GM18520 (cell line): ENCODE data around the gene MCUR1.
"Not testable (repeated sequence)": the region's sequence is repeated elsewhere in the genome, so short reads cannot be mapped to it uniquely, and the experiment has no call there.

Experiments used
- ATAC-seq: cut with Tn5 transposase; IDR thresholded peaks from one replicate; pipeline ENCODE4 v1.9.1; 2021; ENCODE audit not compliant: unreplicated experiment

Gene MCUR1

DNA sequence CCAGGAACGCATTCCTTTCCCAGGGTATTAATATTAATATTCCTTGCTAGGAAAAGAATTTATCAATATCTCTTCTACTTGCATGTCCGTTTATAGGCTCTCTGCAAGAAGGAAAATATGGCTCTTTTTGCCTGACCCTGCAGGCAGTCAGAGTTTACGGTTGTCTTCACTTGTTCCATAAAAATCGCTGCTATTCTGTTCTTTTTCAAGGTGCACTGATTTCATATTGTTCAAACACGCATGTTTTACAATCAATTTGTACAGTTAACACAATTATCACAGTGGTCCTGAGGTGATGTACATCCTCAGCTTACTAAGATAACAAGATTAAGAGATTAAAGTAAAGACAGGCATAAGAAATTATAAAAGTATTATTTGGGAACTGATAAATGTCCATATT is 15.1 kb upstream of the MCUR1 start:
- ATAC-seq, result not testable (repeated sequence)

DNA sequence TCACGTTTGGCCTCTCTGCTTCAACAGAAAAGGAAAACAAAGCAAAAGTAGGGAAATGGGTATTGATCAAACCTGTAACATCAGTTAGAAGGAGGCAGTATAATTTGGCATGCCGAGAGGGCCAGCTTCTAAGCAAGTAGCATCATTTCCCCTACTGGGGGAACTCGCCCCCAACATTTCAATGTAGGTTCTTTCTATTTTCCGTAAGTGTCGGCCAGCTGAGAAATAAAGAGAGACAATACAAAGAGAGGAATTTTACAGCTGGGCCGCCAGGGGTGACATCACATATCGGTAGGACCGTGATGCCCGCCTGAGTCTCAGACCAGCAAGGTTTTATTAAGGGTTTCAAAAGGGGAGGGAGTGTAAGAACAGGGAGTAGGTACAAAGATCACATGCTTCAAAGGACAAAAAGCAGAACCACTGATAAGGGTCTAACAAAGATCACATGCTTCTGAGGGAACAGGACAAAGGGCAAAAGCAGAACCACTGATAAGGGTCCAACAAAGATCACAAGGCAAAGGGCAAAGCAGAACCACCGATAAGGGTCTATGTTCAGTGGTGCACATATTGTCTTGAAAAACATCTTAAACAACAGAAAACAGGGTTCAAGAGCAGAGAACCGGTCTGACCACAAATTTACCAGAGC is 14.4 kb upstream of the MCUR1 start:
- not testable (repeated sequence) for ATAC-seq

DNA sequence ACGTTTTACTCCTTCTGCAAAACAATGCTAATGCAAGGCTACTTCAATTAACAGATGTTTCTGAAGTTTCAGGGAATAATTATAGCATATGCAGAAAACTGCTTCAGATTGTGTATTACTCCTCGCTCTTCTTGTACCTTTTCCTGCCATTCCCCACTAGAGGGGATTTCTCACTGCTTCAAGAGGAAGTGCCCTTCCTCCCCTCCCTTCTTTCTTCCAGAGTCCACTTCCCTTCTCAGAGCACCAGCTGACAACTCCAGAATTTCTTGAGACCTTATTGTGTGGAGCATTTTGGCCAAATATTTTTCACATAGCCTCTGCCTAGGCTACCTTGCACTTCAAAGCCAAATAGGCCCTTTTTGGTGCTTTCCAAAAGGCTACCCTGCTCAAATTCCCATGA is 12.7 kb upstream of the MCUR1 start:
- ATAC-seq, result no peak

DNA sequence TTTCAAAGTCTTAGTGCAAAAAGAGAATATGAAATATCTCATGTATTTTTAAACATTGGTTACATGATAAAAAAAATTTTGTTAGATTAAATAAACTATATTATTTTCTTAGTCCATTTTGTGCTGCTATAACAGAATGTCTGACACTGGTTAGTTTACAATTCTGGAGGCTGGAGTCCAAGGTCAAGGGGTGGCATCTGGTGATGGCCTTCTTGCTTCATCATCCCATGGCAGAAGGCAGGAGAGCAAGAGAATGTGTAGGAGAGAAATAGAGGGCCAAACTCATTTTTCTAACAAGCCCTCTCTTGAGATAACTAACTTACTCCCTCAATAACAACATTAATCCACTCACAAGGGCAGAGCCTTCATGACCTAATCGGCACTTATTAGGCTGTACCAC is 11.5 kb upstream of the MCUR1 start:
- ATAC-seq, result no peak

DNA sequence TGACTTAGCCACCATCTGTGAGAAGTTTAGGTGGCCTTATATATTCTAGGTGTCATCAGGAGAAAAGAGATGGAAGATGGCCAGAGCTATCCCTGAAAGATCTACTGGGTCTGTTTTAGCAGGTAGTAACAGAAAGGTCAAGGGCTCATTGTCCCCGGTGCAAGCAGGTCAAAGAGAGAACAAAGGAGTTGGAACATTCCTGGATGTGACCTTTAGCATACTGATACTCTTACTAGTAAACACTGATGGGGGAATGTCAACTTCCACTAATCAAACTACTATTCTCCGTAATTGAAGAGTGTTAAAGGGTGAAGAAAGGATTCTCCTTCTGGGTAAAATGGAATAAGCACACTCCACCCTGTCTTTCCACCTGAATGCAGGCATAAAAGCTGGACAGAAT is 4.0 kb upstream of the MCUR1 start:
- no peak for ATAC-seq

DNA sequence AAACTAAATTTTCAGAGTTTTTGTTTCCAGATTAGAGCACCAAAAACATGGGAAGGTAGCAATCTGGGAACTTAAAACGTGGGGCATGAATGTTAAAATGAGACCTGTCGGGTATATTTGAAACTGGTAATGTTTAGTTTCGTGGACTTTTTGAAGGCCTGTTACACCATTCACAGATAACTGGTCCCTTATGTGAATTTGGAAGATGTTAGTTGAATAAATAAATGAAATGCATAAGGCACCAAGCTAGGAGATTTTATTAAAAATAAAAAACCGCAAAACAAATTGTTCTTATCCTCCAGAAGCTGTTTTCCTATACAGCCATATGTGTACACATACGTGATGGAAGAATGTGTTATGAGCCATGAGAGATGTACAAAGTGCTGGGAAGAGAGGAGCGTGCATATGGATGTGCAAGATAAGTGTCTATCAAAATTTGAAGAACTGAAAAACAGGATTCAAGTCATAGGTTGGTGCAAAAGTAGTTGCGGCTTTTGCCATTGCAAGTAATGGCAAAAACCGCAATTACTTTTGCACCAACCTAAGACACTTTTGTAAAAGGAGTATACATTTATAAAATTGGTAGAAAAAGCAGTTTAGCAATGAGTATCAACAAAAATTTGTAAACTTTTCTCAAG is 700 bp upstream of the MCUR1 start:
- no peak for ATAC-seq

DNA sequence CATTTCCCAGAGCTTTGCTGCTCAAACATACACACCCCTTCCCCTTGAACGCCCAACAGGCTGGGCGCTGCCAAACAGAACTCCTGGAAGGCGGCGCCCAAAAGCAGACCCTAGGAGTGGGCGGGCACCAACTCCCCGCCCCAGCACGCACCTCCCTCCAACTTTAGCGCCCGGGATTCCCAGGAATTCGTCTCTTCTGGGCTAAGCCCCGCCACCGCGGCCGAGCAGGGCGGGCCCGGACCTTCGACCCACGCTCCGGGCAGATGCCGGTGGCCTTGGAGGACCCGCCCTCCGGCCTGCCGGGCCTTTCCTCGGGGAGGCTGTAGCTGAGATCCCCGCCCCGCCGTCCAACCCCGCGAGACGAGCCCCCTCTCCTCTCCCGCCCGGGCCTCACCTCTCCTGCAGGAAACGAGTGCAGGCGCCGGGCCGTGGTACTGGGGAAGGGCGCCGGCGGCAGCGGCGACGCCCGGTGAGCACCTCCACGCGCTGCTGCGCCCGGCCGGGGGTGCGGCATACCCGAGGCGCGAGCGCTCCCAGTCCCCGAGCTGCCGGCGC is 659 bp downstream of the MCUR1 start:
- ATAC-seq, result peak; percentile 16

DNA sequence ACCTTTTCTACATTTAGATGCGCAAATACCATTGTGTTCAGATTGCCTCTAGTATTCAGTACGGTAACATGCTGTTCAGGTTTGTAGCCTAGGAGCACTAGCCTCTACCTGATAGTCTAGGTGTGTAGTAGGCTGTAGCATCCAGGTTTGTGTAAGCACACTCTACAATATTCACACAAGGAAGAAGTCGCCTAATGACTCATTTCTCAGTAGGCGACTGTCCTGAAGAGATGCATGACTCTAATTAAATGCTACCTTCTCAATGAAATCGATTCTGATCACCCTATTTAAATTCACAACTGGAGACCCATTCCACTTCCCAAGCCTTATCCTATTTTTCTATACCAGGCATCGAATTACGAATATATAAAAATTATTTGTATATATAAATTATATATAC is 1.3 kb downstream of the MCUR1 start:
- ATAC-seq, result no peak

DNA sequence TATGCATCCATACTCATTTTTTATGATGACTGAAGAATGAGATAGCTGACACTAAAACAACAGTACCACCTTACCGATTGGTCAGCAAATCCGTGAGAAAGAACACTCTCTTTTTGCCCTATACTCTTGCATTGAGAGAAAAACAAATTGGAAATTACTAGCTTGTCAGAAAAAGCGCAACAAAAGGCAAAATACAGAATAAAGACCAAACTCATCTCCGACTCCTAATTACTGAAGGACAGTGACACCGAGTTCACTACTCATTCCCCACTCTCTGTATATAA is 2.1 kb downstream of the MCUR1 start:
- ATAC-seq, result no peak

DNA sequence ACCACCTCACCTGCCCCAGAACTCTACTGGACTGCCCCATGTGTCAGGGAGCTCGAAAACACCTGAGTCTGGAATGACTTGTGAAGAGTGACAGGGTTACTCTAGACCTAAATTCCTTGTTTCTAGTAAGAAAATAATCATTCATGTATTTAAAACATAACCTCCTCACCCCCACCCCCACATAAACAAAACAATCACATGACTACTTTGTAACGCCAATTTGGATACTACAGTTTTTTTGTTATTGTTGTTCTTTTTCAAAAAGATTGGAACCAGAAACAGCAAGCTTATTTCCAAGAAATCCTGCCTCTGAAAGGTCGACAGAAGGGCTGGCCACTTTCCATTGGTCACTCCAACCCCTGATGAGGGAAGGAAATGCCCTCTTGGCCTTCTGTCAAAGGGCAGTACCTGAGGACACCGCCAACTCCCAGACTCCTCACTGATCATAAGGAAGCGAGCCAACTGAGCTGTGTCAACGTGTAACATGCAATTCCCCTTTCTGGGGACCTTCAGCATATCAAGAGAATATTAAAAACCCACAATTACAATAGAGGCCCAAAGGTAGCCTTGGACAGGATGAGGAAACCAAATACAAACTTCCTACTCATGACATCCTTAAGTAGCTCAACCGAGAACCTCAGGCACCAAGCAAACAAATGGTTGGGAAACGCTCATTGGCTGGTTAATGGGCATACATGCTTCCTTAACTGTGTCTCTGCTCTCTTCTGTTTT is 2.6 kb downstream of the MCUR1 start:
- no peak for ATAC-seq

DNA sequence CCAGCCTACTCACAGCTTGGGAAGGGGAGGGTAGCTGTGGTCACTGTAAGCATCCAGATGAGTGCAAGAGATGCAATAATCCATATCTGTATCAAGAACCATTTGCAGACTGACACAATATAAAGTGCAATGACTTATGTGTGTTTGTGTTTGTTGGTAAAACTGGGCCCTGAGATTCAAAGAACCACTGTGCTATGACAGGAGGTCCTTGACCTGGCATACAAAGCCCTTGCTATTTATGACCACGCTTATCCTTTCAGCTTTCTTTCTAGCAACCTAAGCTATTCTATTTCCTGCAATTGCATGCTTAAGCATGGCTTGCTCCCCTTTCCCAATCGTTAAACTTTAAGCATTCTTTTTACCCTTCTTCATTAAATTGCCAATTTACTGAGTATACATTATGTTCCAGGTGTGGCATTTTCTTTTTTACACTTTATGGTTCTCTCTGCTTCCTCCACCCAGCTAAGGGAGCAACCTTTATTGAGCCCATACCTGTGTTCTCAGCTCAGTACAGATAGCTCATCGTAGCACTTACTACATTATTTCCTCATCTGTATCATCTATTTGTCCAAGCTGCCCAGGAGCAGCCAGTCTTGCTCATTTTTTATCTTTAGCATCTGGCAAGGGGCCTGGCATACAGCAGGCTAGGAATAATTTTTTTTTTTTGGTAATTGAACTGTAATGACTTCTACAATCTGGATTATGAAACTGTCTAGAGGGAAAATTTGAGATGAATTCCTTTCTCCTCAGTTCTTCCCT is 3.5 kb downstream of the MCUR1 start:
- no peak for ATAC-seq

DNA sequence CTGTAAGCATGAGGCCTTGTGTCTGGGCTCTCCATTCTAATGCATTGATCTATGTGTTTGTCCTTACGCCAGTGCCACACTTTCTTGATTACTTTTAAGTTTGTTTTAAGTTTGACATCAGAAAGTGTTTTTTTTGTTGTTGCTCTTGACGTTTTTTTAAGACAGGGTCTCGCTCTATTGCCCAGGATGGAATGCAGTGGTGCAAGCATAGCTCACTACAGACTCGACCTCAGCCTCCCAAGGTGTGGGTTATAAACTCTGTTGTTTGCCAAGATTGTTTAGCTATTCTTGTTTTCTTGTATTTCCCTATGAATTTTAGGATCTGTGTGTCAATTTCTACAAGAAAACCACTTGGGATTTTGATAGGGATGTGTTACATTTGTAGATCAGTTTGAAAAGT is 5.6 kb downstream of the MCUR1 start:
- ATAC-seq, result no peak

DNA sequence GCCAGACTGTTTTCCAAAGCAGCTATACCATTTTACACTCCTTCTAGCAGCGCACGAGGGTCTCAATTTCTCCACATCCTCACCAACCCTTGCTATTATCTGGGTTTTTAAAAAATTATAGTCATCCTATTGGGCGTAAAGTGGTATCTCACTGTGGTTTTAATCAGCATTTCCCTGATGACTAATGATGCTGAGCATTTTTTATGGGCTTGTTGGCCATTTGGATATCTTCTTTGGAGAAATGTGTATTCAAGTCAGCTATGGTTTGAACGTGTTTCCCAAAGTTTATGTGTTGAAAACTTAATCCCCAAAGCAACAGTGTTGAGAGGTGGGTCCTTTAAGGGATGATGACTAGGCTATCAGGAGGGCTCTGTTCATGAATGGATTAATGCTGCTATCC is 6.7 kb downstream of the MCUR1 start:
- ATAC-seq, result no peak

DNA sequence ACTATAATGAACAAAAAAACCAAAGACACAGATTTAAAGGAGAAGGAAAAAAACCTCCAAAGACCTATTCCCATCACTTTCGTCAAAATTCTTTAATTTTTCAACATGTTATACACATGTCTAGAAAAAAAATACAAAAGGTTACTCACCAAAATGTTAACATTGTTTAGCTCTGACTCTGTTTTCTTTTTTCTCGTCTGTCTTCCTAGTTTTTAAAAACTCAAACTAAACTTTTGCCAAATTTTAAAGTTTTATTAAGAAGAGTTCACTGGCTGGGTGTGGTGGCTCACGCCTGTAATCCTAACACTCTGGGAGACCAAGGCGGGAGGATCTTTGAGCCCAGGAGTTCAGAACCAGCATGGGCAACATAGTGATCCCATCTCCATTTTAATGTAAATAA is 10.8 kb downstream of the MCUR1 start:
- ATAC-seq, result no peak

DNA sequence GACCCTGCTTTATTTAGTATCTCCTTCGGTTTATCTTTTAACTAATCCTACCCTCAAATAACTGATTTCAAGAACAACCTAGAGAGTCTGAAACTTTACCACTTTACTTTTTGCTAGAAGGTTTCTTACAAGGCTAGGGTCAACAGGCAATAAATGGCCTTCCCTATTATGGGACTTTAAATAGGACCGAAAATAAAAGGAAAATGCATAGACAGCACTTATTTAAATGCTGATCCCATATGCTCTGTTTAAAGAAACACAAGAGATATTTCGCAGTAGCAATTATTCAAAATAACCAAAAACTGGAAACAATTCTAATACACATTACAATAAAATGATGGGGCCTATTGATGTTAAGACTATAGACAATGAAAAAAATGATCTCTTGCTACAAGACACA is 13.7 kb downstream of the MCUR1 start:
- no peak for ATAC-seq

DNA sequence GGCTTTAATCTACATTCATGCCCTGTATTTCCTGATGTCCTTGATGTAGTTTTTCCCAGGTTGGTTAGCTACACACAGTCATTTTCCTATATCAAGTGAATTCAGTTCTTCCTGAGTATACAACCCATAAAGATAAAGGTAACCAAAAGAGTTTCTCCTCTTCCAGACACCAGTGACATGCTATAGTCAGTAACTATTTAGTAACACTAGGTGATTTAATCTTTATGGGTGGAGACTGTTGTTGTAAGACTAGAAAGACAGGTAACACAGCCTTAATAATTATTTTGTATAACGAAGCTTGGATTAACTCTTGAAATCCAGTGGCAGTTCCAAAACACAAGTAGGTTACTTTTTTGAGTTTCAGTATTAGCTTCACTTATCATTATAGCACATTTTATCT is 17.6 kb downstream of the MCUR1 start:
- ATAC-seq, result no peak

DNA sequence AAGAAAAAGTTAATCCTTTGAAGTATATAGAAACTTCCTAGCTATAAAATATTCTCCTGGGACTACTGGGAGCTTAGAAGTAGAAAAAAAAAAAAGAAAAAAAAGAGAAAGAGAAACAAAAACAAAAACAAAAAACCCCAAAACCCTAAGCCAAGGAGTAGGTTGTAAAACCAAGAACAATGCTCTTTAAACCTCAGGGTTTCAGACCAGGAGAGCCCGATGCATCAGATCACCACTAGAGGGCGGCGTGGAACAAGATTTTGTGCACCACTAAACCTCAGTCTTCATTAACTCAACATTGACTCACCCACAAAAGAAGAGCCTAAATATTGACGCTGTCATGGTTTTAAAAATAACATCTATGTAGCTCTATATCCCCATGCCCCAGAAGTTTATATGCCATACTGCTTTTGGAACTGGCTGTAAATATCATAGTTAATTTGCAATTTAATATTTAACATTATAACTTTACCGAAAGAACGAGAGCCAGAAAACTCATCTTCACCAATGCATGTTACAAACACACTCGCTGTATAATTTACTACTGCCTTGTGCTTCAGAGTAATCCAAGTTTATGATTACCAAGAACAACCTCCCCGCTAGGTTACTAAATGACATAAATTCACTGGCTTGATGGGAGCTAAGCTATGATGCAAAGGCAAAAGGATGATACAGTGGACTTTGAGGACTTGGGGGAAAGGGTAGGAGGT is 19.2 kb downstream of the MCUR1 start:
- ATAC-seq, result peak; percentile 77

DNA sequence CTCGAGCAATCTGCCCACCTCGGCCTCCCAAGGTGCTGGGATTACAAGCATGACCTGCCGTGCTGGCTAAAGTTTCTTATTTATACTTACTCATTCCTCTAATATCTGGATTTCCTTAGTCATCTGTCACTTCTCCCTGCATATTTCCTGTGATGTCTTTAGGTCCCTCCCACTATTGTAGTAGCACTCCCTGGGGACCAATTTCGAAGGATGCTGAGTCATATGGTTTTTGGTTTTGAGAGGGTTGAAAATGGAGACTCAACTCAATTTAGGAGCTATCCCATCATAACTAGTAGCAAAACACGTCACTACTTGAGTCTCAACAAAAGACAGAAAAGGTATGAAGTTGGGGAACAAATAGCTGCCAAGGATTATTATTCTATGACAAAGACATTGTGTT is 20.2 kb downstream of the MCUR1 start:
- ATAC-seq, result no peak

DNA sequence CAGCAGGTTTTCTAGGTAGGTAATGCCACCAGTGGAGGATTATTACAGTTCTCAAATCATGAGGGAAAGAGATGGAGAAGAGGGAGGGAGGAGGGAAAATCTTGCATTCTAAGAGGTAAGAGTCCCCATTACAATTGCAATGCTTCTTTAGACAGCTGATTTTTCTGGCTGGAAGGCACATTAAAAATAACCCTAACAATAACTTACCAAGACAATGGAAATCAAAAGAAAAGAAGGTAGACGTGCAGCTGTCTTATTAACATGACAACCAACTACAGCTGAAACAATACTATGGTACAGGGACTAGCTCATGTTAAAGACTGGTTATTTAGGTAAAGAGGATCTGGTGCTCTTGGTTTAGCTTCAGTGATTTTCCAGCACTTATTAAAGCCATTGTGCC is 24.6 kb downstream of the MCUR1 start:
- no peak for ATAC-seq

DNA sequence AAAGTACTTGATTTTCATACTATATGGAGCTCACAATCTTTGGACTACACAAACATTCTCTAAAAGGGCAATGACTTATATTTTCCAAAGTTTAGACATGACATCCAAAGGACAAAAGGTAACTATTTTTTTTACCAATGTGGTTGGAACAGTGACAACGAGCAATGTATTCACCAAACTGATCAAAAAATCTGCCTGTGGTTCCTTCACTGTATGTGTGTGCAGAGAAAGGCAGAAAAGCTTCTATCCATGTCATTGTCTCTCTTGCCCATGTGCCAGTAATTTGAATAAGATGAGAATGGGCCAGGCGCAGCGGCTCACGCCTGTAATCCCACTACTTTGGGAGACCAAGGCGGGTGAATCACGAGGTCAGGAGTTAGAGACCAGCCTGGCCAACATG is 25.5 kb downstream of the MCUR1 start:
- no peak for ATAC-seq

DNA sequence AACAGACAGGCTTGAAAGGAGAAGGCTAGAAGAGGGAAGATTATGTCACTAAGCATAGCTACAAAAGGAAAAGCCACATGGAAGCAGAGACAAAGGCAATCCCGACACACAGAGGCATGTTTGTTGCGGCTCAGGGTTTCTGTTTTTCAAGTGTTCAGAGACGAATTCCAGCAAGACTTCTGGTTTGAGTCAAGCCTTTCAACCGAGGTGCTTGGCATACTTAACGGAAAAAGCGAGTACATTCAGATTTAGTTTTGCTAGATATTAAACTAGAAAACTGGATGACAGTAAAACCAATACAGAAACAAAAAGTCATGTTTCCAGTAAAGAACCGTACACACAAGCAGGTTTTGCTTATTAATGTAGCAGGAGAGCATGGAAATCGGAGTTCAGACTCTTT is 27.2 kb downstream of the MCUR1 start:
- no peak for ATAC-seq
